Measurements from ENCODE around the gene PHKA1. TPM values are rescaled to one million over a fixed set of nuclear protein-coding genes. Genes with fewer than 3 reads are reported as not detected.

PHKA1 gene
- total RNA-seq, 1 experiment from 2014 or later, result 9.1 TPM

DNA sequence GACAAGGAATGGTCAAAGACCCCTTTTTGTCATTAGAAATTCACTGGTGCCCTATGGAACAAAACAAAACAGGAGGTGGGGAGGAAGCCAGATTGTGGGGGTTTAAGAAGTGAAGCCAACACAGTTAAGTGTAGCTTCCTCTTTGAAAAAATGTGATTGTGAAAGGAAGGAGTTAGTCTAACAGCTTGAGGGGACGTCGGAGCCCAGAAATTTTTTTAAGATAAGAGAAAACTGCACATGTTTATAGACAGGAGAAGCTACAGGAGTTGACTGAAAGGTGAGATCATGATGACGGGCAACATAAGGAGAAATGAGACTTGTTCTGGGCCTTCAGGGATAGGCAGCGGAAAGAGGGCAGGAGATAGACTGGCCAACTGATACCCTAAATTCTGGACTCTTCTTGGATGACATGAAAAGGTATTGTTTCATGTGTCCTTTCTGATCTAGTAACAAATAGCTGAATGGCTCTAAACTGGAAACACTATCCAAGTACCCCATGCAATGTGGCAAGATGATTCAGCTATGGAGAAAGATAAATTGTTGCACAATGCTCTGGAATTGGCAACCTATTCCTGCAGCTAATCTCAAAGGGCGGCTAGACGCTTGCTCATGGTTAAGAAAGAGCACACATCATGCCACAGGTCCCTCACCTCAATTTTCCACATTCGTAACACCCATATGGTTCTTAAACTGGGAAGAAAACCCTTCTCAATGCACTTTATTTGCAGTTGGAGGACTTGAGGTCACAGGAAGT is 137.8 kb downstream of the PHKA1 start:
- DNase-seq (ENCODE audit: unreplicated experiment), result peak; percentile 85
- intact Hi-C loops (cut with micrococcal nuclease), result no loop called here
- TF ChIP-seq, protein P1, sequence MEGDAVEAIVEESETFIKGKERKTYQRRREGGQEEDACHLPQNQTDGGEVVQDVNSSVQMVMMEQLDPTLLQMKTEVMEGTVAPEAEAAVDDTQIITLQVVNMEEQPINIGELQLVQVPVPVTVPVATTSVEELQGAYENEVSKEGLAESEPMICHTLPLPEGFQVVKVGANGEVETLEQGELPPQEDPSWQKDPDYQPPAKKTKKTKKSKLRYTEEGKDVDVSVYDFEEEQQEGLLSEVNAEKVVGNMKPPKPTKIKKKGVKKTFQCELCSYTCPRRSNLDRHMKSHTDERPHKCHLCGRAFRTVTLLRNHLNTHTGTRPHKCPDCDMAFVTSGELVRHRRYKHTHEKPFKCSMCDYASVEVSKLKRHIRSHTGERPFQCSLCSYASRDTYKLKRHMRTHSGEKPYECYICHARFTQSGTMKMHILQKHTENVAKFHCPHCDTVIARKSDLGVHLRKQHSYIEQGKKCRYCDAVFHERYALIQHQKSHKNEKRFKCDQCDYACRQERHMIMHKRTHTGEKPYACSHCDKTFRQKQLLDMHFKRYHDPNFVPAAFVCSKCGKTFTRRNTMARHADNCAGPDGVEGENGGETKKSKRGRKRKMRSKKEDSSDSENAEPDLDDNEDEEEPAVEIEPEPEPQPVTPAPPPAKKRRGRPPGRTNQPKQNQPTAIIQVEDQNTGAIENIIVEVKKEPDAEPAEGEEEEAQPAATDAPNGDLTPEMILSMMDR (IDR thresholded peaks at IDR 0.05; ENCODE audit: unreplicated experiment), result no peak
- Mint-ChIP-seq H3K4me1 (ENCODE audit: insufficient read depth, unreplicated experiment) (peaks cover 8% of the 10 kb centered on the region), H3K27me3 (ENCODE audit: insufficient read depth, unreplicated experiment) (peaks cover 50% of the 10 kb centered on the region), H3K9me3 (ENCODE audit: unreplicated experiment) (no peaks in the 10 kb centered on the region), H3K36me3 (ENCODE audit: insufficient read depth, unreplicated experiment) (peaks cover 17% of the 10 kb centered on the region), H3K27ac (ENCODE audit: low read depth, unreplicated experiment) (no peak overlapping the region), H3K4me3 (ENCODE audit: unreplicated experiment) (no peak overlapping the region)
- POLR2A ChIA-PET, result interaction anchor here (1.0 to 1.6 kb wide), 2 partner anchors 44 to 300 kb away, joined by 3 to 9 read pairs; partner anchors contain the start of gene RPS4X
- CTCF ChIA-PET, result interaction anchor here (0.6 to 1.0 kb wide), 5 partner anchors 9 to 1310 kb away, joined by 3 to 4 read pairs (median 3); no protein-coding TSS in a partner anchor
- BruUV-seq (replicated peaks), result no TSS peak

DNA sequence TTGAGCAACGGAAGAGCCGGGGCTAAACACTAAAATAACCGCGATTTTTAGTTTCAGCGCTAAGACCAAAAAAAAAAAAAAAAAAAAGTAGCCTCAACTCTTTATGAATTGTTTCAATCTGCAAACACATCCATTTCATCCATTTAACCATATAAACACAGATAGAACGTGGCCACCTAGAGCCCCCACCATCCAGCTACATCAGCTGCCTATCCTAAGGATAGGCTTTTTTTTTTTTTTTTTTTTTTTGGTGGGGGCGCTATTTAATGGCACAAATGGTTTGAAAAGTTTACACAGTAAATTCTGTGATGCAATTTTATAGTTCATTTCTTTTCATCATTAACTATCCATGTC is 141.0 kb downstream of the PHKA1 start:
- no TSS peak for BruUV-seq (replicated peaks)
- ChIA-PET CTCF (interaction anchor here (0.6 kb wide), 1 partner anchor 274 kb away, joined by 4 read pairs; no protein-coding TSS in a partner anchor), POLR2A (interaction anchor here (0.7 to 1.8 kb wide), 3 partner anchors 19 to 141 kb away, joined by 3 to 4 read pairs (median 4); partner anchors contain the start of gene PHKA1)
- no peak for DNase-seq (ENCODE audit: unreplicated experiment)
- Mint-ChIP-seq H3K36me3 (ENCODE audit: insufficient read depth, unreplicated experiment) (peaks cover 14% of the 10 kb centered on the region), H3K4me3 (ENCODE audit: unreplicated experiment) (peak overlapping the region; percentile 83), H3K9me3 (ENCODE audit: unreplicated experiment) (no peaks in the 10 kb centered on the region), H3K27ac (ENCODE audit: low read depth, unreplicated experiment) (peak overlapping the region; percentile 87), H3K27me3 (ENCODE audit: insufficient read depth, unreplicated experiment) (peaks cover 41% of the 10 kb centered on the region), H3K4me1 (ENCODE audit: insufficient read depth, unreplicated experiment) (peaks cover 8% of the 10 kb centered on the region)
- intact Hi-C loops (cut with micrococcal nuclease), result no loop called here
- TF ChIP-seq, protein P1 (IDR thresholded peaks at IDR 0.05; ENCODE audit: unreplicated experiment), result no peak

DNA sequence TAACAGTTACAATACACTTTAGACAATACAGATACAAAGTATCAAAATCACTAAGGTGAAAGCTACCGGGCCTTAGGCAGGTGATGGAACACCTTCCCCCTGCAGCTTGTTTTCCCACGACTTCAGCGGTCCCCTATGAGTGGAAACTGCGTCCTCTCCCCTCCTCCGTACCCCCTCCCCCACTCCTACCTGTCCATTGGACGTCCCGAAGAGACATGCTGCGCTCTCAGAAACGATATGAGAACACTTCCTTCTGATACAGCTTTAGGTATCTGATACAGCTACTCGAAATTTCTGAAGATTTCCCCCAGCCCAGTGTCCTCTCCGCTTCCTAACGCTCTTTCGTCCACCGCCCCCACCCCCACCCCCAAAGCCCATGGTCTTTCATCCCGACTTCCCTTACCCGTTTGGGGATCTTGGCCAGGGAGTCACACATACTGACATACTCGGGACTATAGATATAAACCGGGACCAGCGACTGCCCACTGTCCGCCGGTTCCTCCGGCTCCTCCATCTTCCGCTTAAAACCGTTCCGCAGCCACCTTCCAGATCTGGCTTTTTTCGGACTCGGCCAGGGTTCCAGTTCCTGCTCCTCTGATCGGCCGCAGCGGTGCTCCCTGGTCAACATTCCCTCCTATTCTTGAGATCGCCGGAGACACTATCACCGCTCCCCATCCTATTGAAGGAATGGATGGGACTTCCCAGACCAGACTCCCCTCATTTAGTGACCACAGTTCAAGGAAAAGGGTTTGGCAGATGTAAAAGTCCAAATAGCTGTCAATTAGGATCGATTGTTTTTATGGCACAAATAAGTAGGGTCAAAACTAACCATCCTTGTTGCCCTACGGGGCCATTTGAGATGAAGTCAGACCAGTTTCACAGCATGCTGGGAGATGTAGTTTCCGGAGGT is 141.6 kb downstream of the PHKA1 start, which contains the start of gene HDAC8:
Gene HDAC8 (minus strand): TSS at position 596 of the 910 bp plus-strand sequence. CDS start 82 bp downstream, at position 514.
- peak; percentile 75 for DNase-seq (ENCODE audit: unreplicated experiment)
- TF ChIP-seq, protein P1 (IDR thresholded peaks at IDR 0.05; ENCODE audit: unreplicated experiment), result no peak
- BruUV-seq (replicated peaks), result no TSS peak
- peak within 1 kb of the TSS; percentile 87 for H3K27ac Mint-ChIP-seq (ENCODE audit: low read depth, unreplicated experiment)
- CTCF ChIA-PET, result interaction anchor here (0.5 to 1.0 kb wide), 4 partner anchors 142 to 332 kb away, joined by 3 to 4 read pairs (median 3); no protein-coding TSS in a partner anchor
- no peaks in the 10 kb centered on the region for H3K9me3 Mint-ChIP-seq (ENCODE audit: unreplicated experiment)
- peaks cover 48% of the 10 kb centered on the region for H3K27me3 Mint-ChIP-seq (ENCODE audit: insufficient read depth, unreplicated experiment)
- POLR2A ChIA-PET, result interaction anchor here (0.7 to 1.8 kb wide), 5 partner anchors 20 to 295 kb away, joined by 3 to 6 read pairs (median 4); partner anchors contain the start of genes PHKA1 and RPS4X
- H3K4me1 Mint-ChIP-seq (ENCODE audit: insufficient read depth, unreplicated experiment), result peaks cover 8% of the 10 kb centered on the region
- H3K4me3 Mint-ChIP-seq (ENCODE audit: unreplicated experiment), result peak within 1 kb of the TSS; percentile 83
- H3K36me3 Mint-ChIP-seq (ENCODE audit: insufficient read depth, unreplicated experiment), result peaks cover 17% of the 10 kb centered on the region
- intact Hi-C loops (cut with micrococcal nuclease), result no loop called here

All from MCF 10A (cell line).